Inferior parietal cortex (tissue), 1 donor: ENCODE results near the gene CYP2S1.

Experiments
- DNase-seq: peaks from one replicate; pipeline ENCODE4 v3.0.0-alpha.2; 2016; ENCODE audit errors: extremely low spot score

CYP2S1 gene

DNA sequence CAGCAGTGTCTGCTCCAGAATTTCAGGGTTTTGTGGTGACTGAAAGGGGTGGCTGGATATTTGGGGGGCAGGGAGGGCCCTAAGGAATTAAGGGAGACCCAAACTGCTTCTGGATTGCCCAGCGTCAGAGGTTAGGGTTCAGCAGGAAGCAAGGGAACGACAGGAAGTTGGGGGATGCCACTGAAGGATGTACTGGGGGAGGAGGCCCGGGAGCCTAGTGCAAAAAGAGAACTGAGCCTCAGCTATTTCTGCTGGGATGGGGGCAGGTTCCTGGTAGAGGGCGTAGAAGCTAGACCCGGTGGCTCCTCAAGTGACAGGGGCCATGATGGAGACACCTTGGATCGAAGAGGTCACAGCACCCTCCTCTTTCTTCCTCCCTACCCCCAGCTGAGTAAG, 1.1 kb downstream of the CYP2S1 start:
- no peak for DNase-seq

GRCh38 chr19:41195675-41196497, 2.9 kb downstream of the CYP2S1 start:
- DNase-seq = no peak

GRCh38 chr19:41198559-41198958, 5.5 kb downstream of the CYP2S1 start:
- DNase-seq = no peak

GRCh38 chr19:41203371-41203770, 10.4 kb downstream of the CYP2S1 start:
- no peak for DNase-seq

DNA sequence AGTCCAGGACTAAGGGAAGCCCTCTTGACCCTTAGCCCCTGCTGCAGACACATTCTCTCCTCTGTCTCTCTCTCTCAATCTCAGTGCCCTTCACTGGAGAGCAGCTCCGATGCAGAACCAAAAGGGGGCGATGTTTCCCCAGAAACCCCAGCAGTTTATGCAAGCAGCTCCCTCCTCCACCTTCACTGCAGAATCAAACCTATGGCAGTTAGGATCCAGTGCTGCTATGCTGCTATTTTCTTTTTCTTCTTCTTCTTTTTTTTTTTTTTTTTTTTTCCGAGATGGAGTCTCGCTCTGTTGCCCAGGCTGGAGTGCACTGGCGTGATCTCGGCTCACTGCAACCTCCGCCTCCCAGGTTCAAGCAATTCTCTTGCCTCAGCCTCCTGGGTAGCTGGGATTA, 11.3 kb downstream of the CYP2S1 start:
- DNase-seq = peak; percentile 79

DNA sequence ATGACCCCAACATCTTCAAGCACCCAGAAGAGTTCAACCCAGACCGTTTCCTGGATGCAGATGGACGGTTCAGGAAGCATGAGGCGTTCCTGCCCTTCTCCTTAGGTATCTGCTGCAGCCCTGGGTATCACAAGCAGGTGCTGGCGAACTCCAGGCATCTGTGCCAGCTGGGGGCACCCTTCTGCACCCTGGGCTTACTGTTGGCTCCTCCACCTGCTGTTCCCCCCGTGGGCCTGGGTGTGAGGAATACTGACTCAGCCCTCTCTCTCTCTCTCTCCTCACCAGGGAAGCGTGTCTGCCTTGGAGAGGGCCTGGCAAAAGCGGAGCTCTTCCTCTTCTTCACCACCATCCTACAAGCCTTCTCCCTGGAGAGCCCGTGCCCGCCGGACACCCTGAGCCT, 13.0 kb downstream of the CYP2S1 start:
- no peak for DNase-seq

GRCh38 chr19:41206456-41206855, 13.4 kb downstream of the CYP2S1 start:
- no peak for DNase-seq

- no peak for DNase-seq
Measured at GRCh38 chr19:41206926-41207750, 14.1 kb downstream of the CYP2S1 start.

DNA sequence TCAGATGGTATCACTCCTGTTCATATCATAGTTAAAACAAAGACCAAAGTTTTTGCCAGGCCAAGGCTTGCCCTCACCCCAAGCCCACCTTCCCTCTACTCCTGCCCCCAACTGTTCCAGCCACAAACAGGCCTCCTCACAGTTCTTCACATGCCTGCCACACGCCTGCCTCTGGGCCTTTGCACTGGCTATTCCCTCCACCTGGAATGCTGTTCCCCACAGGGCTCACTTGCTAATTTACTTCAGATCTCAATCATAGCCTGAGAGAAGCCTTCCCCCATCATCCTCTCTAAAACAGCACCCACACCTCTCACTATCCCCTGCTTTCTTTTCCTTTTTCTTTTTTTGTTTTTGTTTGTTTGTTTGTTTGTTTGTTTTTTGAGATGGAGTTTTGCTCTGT, 21.1 kb downstream of the CYP2S1 start:
- no peak for DNase-seq

DNA sequence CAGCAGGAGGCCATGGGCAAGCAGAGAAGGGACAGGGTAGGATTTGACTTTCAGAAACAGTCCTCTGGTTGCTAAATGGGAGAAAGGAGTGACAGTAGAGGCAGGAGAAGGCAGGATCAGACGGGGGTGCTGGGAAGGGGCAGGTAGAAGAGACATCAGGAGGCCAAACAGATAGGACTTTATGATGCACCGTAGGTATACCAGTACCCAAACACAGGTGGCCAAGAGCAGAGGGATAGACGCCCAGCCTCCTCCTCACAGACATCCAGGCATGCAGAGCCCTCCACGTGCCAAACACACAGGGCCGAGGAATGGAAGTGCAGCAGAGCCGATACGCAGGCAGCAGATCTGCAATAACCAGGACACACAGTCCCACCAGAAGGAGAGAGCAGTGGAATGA, 24.7 kb downstream of the CYP2S1 start:
- DNase-seq = no peak

DNA sequence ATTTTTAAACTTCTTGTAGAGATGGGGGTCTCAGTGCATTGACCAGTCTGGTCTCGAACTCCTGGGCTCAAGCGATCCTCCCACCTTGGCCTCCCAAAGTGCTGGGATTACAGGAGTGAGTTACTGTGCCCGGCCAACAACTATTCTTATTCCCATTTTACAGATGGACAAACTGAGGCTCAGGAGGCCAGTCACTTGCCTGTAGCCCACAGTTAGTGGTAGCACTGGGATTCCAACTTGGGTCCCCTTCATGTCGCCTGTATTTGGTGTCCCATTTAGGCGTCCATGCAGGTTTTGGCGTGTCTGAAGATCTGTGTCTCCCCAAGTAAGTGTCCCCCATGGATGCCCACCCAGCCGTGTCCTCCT, 25.2 kb downstream of the CYP2S1 start:
- no peak for DNase-seq

- DNase-seq = peak; percentile 17
Measured at GRCh38 chr19:41218615-41219507, 25.8 kb downstream of the CYP2S1 start, which contains the start of gene AXL. Gene AXL, plus strand, starts transcription at chr19:41219223. Its CDS starts 170 bp downstream, at chr19:41219393.

GRCh38 chr19:41219924-41220567, 27.0 kb downstream of the CYP2S1 start:
- no peak for DNase-seq

DNA sequence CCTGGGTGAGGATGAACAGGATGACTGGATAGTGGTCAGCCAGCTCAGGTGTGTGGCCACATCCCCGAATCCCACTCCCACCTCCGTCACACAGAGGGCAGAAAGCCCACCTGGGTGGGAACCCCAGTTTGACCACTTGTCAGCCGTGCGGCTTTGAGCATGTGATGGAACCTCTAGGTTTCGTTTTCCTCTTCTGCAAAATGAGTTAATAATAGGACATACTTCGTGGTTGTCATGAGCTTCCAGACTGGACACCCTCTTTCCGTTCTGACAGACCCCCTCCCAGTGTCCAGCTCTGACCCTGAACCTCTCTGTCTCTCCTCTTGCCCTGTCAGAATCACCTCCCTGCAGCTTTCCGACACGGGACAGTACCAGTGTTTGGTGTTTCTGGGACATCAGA, 27.8 kb downstream of the CYP2S1 start:
- DNase-seq = no peak

GRCh38 chr19:41221514-41222205, 28.6 kb downstream of the CYP2S1 start:
- no peak for DNase-seq

GRCh38 chr19:41222240-41222639, 29.2 kb downstream of the CYP2S1 start:
- no peak for DNase-seq

DNA sequence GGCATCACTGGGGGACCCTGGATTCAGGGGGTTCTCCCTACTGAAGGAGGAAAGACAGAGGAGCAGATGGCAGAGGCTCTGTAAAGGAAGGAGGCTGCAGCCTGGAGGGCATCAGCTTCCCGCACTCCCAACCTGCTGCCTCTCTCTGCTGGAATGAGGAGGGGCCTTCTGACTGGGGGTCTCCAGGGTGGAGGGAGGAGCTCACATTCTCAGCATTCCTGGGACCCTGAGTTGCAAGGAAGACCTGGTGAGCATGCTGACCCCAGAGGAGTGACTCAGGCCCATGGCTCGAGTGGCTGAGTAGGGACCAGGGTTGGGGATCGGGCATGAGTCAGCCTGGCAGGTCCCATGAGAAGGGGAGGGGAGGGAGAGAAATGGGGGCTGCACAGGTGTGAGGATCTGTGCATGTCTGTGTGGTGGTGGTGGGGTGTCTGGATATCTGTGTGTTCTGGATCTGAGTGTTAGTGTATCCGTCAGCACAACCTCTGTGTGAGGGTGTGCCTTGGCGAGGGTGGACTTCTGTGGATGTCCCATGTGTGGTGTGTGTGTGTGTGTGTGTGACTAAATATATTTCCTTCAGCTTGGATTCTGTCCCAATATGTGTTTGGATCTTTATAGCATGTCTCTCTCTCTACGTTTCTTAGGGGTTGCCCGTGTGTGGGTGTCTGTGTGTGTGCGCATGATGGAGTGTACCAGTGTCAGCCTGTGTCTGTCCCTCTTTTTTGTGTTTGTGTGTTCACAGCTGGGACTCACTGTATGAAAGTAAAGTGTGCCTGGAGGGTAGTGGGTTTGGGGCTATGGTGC, 30.6 kb downstream of the CYP2S1 start:
- no peak for DNase-seq

- DNase-seq = no peak
Measured at GRCh38 chr19:41224632-41225031, 31.6 kb downstream of the CYP2S1 start.

DNA sequence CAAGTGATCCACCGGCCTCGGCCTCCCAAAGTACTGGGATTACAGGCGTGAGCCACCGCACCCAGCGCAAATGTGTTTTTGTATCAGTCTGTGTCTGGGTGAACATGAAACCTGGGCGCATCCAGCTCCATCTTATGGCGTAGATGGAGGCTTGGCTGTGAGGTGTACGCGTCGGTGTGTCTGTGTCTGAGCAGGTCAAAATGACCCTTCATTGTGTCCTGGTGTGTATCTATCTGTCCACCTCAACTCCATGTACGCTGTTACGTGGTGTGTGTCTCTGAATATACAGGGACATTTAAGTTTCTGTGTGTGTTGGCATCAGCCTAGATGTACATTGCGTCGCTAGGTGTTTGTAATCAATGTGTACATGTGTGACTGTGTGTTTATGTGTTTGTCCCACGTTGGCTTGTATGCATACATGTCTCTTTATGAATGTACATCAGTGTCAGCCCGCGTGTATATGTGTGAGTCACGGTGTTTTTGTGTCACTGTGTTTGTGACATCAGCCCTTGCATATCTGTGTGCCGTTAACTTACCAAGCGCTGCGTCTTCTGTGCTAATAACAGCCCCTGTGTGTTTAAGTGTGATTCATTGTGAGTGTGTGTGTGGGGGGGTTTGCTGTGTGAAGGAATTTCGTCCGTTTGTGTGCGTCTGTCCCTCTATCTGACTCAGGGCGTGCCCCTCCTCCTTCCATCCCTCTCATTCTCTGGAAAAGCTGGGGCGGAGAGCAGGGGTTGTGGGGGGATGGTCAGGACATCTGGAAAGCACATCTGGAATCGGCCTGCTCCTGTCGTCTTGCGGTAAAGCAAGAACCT, 32.4 kb downstream of the CYP2S1 start:
- DNase-seq = no peak
